ENCODE results near the gene SOBP.

The SOBP gene

GRCh38 chr6:107670792-107671199, 180.9 kb downstream of the SOBP start:
- Histone ChIP-seq H3K23ac (ENCODE audit: low read length in 2 of 2) (no peak overlapping the region), H3K79me1 (replicated peaks; ENCODE audit: low read length, poor library complexity, severe bottlenecking) (no peaks in the 10 kb centered on the region), H3K4me2 (ENCODE audit: low read length, poor library complexity, severe bottlenecking) (no peak overlapping the region), H3K9ac (ENCODE audit: low read length) (no peak overlapping the region), H2BK120ac (ENCODE audit: low read depth, low read length) (no peak overlapping the region), H3K27ac (ENCODE audit: low read length, poor library complexity, severe bottlenecking) (no peak overlapping the region), H2BK15ac (ENCODE audit: low read depth, poor library complexity, severe bottlenecking) (no peak overlapping the region), H3K4me3 (ENCODE audit: insufficient read depth in 1 of 2, low read depth in 1 of 2, low read length in 2 of 2) (no peak overlapping the region), H2BK12ac (ENCODE audit: low read length in 2 of 2) (peak overlapping the region in 1 of 2 experiments; percentile 75), H2BK5ac (ENCODE audit: low read depth, low read length, poor library complexity, severe bottlenecking) (no peak overlapping the region), H4K8ac (ENCODE audit: low read length) (peak overlapping the region; percentile 69), H4K91ac (ENCODE audit: low read length) (no peak overlapping the region), H3K4me1 (ENCODE audit: control insufficient read depth, insufficient read depth, low read depth, low read length) (peaks cover 6% of the 10 kb centered on the region), H3K27me3 (ENCODE audit: control insufficient read depth in 1 of 2, insufficient read depth in 1 of 2, low read length in 2 of 2) (no peaks in the 10 kb centered on the region), H3K36me3 (ENCODE audit: control insufficient read depth in 1 of 2, insufficient read depth in 2 of 2, low read depth in 1 of 2, low read length in 2 of 2) (no peaks in the 10 kb centered on the region), H2AK5ac (ENCODE audit: low read length, severe bottlenecking) (no peak overlapping the region), H3K14ac (ENCODE audit: low read length in 2 of 2) (no peak overlapping the region), H2AFZ (ENCODE audit: low read depth, low read length) (peak overlapping the region; percentile 92), H3K4ac (ENCODE audit: low read depth in 1 of 2, low read length in 2 of 2) (peak overlapping the region in 1 of 2 experiments; percentile 0), H3K18ac (ENCODE audit: low read depth in 1 of 2, low read length in 2 of 2) (peak overlapping the region in 1 of 2 experiments; percentile 31), H3K9me3 (ENCODE audit: control insufficient read depth, low read length) (no peaks in the 10 kb centered on the region)
- peak; percentile 63 for DNase-seq
- WGBS: 18% methylated on average over 9 of the region's 9 CpGs

- Histone ChIP-seq H3K79me1 (replicated peaks; ENCODE audit: low read length, poor library complexity, severe bottlenecking) (no peaks in the 10 kb centered on the region), H2BK12ac (ENCODE audit: low read length in 2 of 2) (no peak overlapping the region), H3K18ac (ENCODE audit: low read depth in 1 of 2, low read length in 2 of 2) (no peak overlapping the region), H3K4ac (ENCODE audit: low read depth in 1 of 2, low read length in 2 of 2) (no peak overlapping the region), H3K23ac (ENCODE audit: low read length in 2 of 2) (no peak overlapping the region), H3K4me1 (ENCODE audit: control insufficient read depth, insufficient read depth, low read depth, low read length) (peaks cover 6% of the 10 kb centered on the region), H2BK120ac (ENCODE audit: low read depth, low read length) (no peak overlapping the region), H4K8ac (ENCODE audit: low read length) (no peak overlapping the region), H3K36me3 (ENCODE audit: control insufficient read depth in 1 of 2, insufficient read depth in 2 of 2, low read depth in 1 of 2, low read length in 2 of 2) (no peaks in the 10 kb centered on the region), H2AK5ac (ENCODE audit: low read length, severe bottlenecking) (no peak overlapping the region), H3K9me3 (ENCODE audit: control insufficient read depth, low read length) (no peaks in the 10 kb centered on the region), H3K27me3 (ENCODE audit: control insufficient read depth in 1 of 2, insufficient read depth in 1 of 2, low read length in 2 of 2) (no peaks in the 10 kb centered on the region), H2BK5ac (ENCODE audit: low read depth, low read length, poor library complexity, severe bottlenecking) (no peak overlapping the region), H3K4me3 (ENCODE audit: insufficient read depth in 1 of 2, low read depth in 1 of 2, low read length in 2 of 2) (no peak overlapping the region), H4K91ac (ENCODE audit: low read length) (no peak overlapping the region), H2AFZ (ENCODE audit: low read depth, low read length) (no peak overlapping the region), H3K4me2 (ENCODE audit: low read length, poor library complexity, severe bottlenecking) (no peak overlapping the region), H3K9ac (ENCODE audit: low read length) (peak overlapping the region; percentile 40), H3K14ac (ENCODE audit: low read length in 2 of 2) (no peak overlapping the region), H3K27ac (ENCODE audit: low read length, poor library complexity, severe bottlenecking) (no peak overlapping the region), H2BK15ac (ENCODE audit: low read depth, poor library complexity, severe bottlenecking) (no peak overlapping the region)
- no peak for DNase-seq
- 89% methylated on average over 12 of the region's 13 CpGs for WGBS
These were observed 183.2 kb downstream of the SOBP start for GRCh38 chr6:107673076-107673494.

- Histone ChIP-seq H3K23ac (ENCODE audit: low read length in 2 of 2) (no peak overlapping the region), H3K36me3 (ENCODE audit: control insufficient read depth in 1 of 2, insufficient read depth in 2 of 2, low read depth in 1 of 2, low read length in 2 of 2) (no peaks in the 10 kb centered on the region), H2BK12ac (ENCODE audit: low read length in 2 of 2) (no peak overlapping the region), H3K27ac (ENCODE audit: low read length, poor library complexity, severe bottlenecking) (no peak overlapping the region), H3K4me3 (ENCODE audit: insufficient read depth in 1 of 2, low read depth in 1 of 2, low read length in 2 of 2) (no peak overlapping the region), H3K4me2 (ENCODE audit: low read length, poor library complexity, severe bottlenecking) (peak overlapping the region; percentile 35), H3K4ac (ENCODE audit: low read depth in 1 of 2, low read length in 2 of 2) (peak overlapping the region in 1 of 2 experiments; percentile 3), H3K18ac (ENCODE audit: low read depth in 1 of 2, low read length in 2 of 2) (peak overlapping the region in 1 of 2 experiments; percentile 29), H2AFZ (ENCODE audit: low read depth, low read length) (peak overlapping the region; percentile 8), H2AK5ac (ENCODE audit: low read length, severe bottlenecking) (no peak overlapping the region), H3K14ac (ENCODE audit: low read length in 2 of 2) (no peak overlapping the region), H3K79me1 (replicated peaks; ENCODE audit: low read length, poor library complexity, severe bottlenecking) (no peaks in the 10 kb centered on the region), H3K4me1 (ENCODE audit: control insufficient read depth, insufficient read depth, low read depth, low read length) (peaks cover 6% of the 10 kb centered on the region), H4K91ac (ENCODE audit: low read length) (peak overlapping the region; percentile 0), H3K9ac (ENCODE audit: low read length) (peak overlapping the region; percentile 65), H3K9me3 (ENCODE audit: control insufficient read depth, low read length) (no peaks in the 10 kb centered on the region), H2BK5ac (ENCODE audit: low read depth, low read length, poor library complexity, severe bottlenecking) (no peak overlapping the region), H3K27me3 (ENCODE audit: control insufficient read depth in 1 of 2, insufficient read depth in 1 of 2, low read length in 2 of 2) (no peaks in the 10 kb centered on the region), H2BK120ac (ENCODE audit: low read depth, low read length) (no peak overlapping the region), H4K8ac (ENCODE audit: low read length) (peak overlapping the region; percentile 33), H2BK15ac (ENCODE audit: low read depth, poor library complexity, severe bottlenecking) (no peak overlapping the region)
- 14% methylated on average over 13 of the region's 15 CpGs for WGBS
- DNase-seq: peak; percentile 79
These were observed 185.2 kb downstream of the SOBP start for GRCh38 chr6:107674995-107675738.

- H3K36me3 ChIP-seq (ENCODE audit: control insufficient read depth in 1 of 2, insufficient read depth in 2 of 2, low read depth in 1 of 2, low read length in 2 of 2): no peaks in the 10 kb centered on the region
- no peak overlapping the region for H2AFZ ChIP-seq (ENCODE audit: low read depth, low read length)
- no peak overlapping the region for H2BK120ac ChIP-seq (ENCODE audit: low read depth, low read length)
- no peaks in the 10 kb centered on the region for H3K9me3 ChIP-seq (ENCODE audit: control insufficient read depth, low read length)
- no peak overlapping the region for H4K8ac ChIP-seq (ENCODE audit: low read length)
- peaks cover 2% of the 10 kb centered on the region for H3K4me1 ChIP-seq (ENCODE audit: control insufficient read depth, insufficient read depth, low read depth, low read length)
- DNase-seq: no peak
- WGBS: 84% methylated on average over 10 of the region's 11 CpGs
- H4K91ac ChIP-seq (ENCODE audit: low read length): no peak overlapping the region
- H3K4ac ChIP-seq (ENCODE audit: low read depth in 1 of 2, low read length in 2 of 2): no peak overlapping the region
- no peak overlapping the region for H3K4me2 ChIP-seq (ENCODE audit: low read length, poor library complexity, severe bottlenecking)
- no peaks in the 10 kb centered on the region for H3K79me1 ChIP-seq (replicated peaks; ENCODE audit: low read length, poor library complexity, severe bottlenecking)
- no peak overlapping the region for H2BK5ac ChIP-seq (ENCODE audit: low read depth, low read length, poor library complexity, severe bottlenecking)
- H3K27me3 ChIP-seq (ENCODE audit: control insufficient read depth in 1 of 2, insufficient read depth in 1 of 2, low read length in 2 of 2): no peaks in the 10 kb centered on the region
- H3K27ac ChIP-seq (ENCODE audit: low read length, poor library complexity, severe bottlenecking): no peak overlapping the region
- no peak overlapping the region for H3K14ac ChIP-seq (ENCODE audit: low read length in 2 of 2)
- no peak overlapping the region for H2BK15ac ChIP-seq (ENCODE audit: low read depth, poor library complexity, severe bottlenecking)
- no peak overlapping the region for H3K23ac ChIP-seq (ENCODE audit: low read length in 2 of 2)
- peak overlapping the region; percentile 65 for H3K9ac ChIP-seq (ENCODE audit: low read length)
- H3K18ac ChIP-seq (ENCODE audit: low read depth in 1 of 2, low read length in 2 of 2): no peak overlapping the region
- no peak overlapping the region for H2BK12ac ChIP-seq (ENCODE audit: low read length in 2 of 2)
- H2AK5ac ChIP-seq (ENCODE audit: low read length, severe bottlenecking): no peak overlapping the region
- peak overlapping the region in 1 of 2 experiments; percentile 34 for H3K4me3 ChIP-seq (ENCODE audit: insufficient read depth in 1 of 2, low read depth in 1 of 2, low read length in 2 of 2)
These were observed 186.1 kb downstream of the SOBP start for GRCh38 chr6:107676042-107676441.
